GM12891 (cell line): ENCODE data around the gene ARHGAP21.

ENCODE experiments used
- DNase-seq: peaks from one replicate; pipeline ENCODE4 v3.0.0; 2011; ENCODE audit warnings: low spot score; ENCODE audit not compliant: insufficient read length
- FAIRE-seq: peaks from 2 replicates; lab custom pipeline; 2011; peaks lifted over from hg19 to GRCh38; lab: Jason Lieb, UNC
- PAX5 ChIP-seq: IDR thresholded peaks from 2 replicates; pipeline ENCODE4 v1.6.1; 2011; ENCODE audit warnings: low read length, moderate library complexity, mild to moderate bottlenecking; ENCODE audit not compliant: insufficient read depth, severe bottlenecking
- POLR2A ChIP-seq: IDR thresholded peaks from 2 replicates; pipeline ENCODE4 v1.6.1; 2011; ENCODE audit warnings: low read depth, low read length, control low read depth
- POLR2AphosphoS5 ChIP-seq: IDR thresholded peaks from 2 replicates; pipeline ENCODE4 v1.6.1; 2011; ENCODE audit warnings: low read depth, low read length, control low read depth
- POU2F2 ChIP-seq: IDR thresholded peaks from 2 replicates; pipeline ENCODE4 v1.6.1; 2011; ENCODE audit warnings: low read depth, mild to moderate bottlenecking, control low read depth, low read length, moderate library complexity
- SPI1 ChIP-seq: IDR thresholded peaks from 2 replicates; pipeline ENCODE4 v1.6.1; 2011; ENCODE audit warnings: low read depth, low read length, control low read depth
- TAF1 ChIP-seq: IDR thresholded peaks from 2 replicates; pipeline ENCODE4 v1.6.1; 2011; ENCODE audit warnings: low read depth, low read length, control low read depth

ARHGAP21 gene

GRCh38 chr10:24579448-24579847 lies 144.2 kb downstream of the ARHGAP21 start:
- FAIRE-seq (no peak), DNase-seq (no peak)
- TF ChIP-seq POU2F2 = no peak
- no peak for TF ChIP-seq TAF1
- TF ChIP-seq POLR2A = no peak
- no peak for TF ChIP-seq POLR2AphosphoS5
- no peak for TF ChIP-seq SPI1
- TF ChIP-seq PAX5 = no peak

GRCh38 chr10:24575481-24576002 lies 148.1 kb downstream of the ARHGAP21 start:
- FAIRE-seq = no peak
- DNase-seq = no peak
- TF ChIP-seq POLR2A (no peak), PAX5 (no peak), TAF1 (no peak), POLR2AphosphoS5 (no peak)

- FAIRE-seq (no peak), DNase-seq (no peak)
Measured at GRCh38 chr10:24574578-24575155, 149.0 kb downstream of the ARHGAP21 start.

GRCh38 chr10:24574161-24574560 lies 149.5 kb downstream of the ARHGAP21 start:
- FAIRE-seq (no peak), DNase-seq (no peak)
- TF ChIP-seq TAF1 (no peak), POLR2AphosphoS5 (no peak), PAX5 (no peak), POLR2A (no peak), SPI1 (no peak), POU2F2 (no peak)

More at GRCh38 chr10:24574578-24575155, 149.0 kb downstream of the ARHGAP21 start:
- TF ChIP-seq POLR2A (no peak), SPI1 (no peak)

DNA sequence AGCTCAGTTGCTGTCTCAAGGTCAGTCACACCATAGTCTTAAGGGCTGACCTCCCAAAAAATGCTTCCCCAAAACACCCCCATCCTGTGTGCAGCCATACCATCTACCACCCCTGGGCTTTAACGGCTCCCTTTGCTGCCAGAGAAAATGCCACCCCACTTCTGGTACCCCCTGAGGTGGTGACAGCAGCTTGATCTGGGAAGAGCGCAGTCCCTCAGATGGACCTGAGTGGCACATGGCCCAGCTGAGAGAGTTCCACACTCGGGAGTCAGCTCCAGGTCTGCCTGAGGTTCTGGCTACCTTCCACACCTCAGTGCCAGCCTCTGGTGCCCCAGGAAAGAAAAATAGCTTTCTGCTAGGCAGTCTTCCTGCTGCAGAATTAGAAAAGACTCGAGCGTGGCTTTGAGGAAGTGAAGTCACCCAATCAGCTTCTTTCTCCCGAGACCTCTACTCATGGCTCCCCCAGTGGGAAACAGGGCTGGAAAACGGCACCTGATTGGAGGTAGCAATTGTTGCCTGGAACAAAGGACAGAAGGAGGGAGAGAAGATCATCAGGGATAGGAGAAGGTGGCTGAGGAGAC lies 151.7 kb downstream of the ARHGAP21 start:
- no peak for FAIRE-seq
- DNase-seq = no peak
- no peak for TF ChIP-seq TAF1
- no peak for TF ChIP-seq PAX5
- TF ChIP-seq POLR2A = no peak
- no peak for TF ChIP-seq POLR2AphosphoS5
- no peak for TF ChIP-seq SPI1
- TF ChIP-seq POU2F2 = no peak

DNA sequence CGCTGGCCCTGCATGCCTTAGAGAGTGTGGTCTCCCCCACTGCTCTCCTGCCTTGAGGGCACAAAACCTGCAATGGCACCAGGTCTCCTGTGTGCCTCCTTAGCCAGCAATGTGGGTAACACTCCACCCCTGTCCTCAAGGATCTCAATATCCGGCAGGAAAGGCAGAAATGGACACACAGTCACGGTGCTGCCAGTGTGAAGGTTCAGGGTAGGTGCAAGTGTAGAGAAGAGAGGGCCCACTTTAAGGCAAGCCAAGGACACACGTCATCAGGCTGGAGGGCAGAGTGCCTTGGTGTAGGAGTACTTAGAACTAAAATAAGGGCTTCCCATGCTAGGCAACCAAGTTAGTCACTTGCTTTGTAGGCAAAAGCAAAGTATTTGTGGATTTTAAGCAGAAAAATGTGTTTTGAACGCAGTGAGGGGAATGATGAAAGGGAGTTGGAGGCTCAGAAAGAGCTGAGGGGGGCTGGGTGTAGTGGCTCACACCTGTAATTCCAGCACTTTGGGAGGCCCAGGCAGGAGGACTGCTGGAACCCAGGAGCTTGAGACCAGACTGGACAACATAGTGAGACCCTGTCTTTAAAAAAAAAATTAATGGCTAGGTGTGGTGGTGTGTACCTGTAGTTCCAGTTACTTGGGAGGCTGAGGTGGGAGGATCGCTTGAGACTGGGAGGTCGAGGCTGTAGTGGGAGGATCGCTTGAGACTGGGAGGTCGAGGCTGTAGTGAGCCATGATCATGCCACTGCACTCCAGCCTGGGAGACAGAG lies 152.8 kb downstream of the ARHGAP21 start:
- FAIRE-seq (no peak), DNase-seq (no peak)
- TF ChIP-seq POLR2AphosphoS5 = no peak
- TF ChIP-seq POLR2A = no peak
- no peak for TF ChIP-seq POU2F2
- no peak for TF ChIP-seq SPI1
- no peak for TF ChIP-seq PAX5

DNA sequence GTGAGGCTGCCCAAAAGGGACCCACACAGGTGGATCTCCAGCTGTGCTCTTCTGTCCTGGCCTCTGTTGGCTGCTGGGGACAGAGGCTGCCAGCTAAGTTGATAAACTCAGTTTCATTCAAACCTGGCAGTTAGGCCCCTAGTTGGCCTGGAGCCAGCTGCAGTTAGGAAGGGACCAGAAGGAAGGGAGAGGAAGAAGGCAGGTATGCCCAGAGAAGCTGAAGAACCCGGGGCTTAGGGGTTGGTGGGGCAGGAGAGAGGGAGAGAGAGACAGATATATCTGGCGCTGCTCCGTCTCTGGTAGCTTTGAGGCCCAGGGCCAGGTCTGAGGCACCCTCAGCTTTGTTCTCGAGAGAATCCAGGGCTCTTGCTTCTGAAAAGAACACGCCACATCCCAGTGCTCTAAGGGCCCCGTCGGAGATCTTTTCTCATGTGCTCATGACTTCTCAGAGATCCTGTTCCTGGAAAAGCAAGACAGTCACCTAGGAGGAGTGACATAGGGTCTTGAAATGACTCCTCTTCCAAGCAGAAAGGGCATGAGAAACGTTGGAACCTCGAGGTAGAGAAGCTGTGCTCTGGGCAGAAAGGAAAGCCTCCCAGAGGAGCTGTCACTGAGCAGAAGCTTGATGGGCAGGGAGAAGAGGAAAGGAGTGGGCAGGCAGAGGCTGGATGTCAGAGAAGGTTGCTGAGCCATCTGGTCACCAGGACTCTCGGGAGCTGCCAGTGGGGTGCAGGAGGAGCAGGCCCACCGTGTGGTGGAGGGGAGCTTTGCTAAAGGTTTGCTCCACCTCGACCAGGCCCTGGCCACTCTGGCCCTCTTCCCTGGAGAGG lies 153.6 kb downstream of the ARHGAP21 start:
- TF ChIP-seq SPI1 (no peak), TAF1 (no peak), POLR2A (no peak), POU2F2 (no peak), POLR2AphosphoS5 (no peak), PAX5 (no peak)
- DNase-seq (no peak), FAIRE-seq (no peak)

- TF ChIP-seq SPI1 (no peak), TAF1 (no peak), POU2F2 (no peak), PAX5 (no peak), POLR2AphosphoS5 (no peak), POLR2A (no peak)
- DNase-seq (no peak), FAIRE-seq (no peak)
Measured at GRCh38 chr10:24569330-24569796, 154.3 kb downstream of the ARHGAP21 start.
